SK-N-MC (cell line): Measurements from ENCODE around the gene SBNO2.

Source experiments
- DNase-seq: peaks from one replicate; pipeline ENCODE4 v3.0.0-alpha.2; 2011; ENCODE audit warnings: low read depth, low spot score
- H3K27ac ChIP-seq: fragments of 200-600 bp; sonication (generic); 2 replicates; pipeline ENCODE4 v1.5.1; 2016; ENCODE audit warnings: mixed run types
- H3K36me3 ChIP-seq: fragments of 200-600 bp; sonication (generic); 2 replicates; pipeline ENCODE4 v1.6.1; 2017; ENCODE audit warnings: antibody characterized with exemption, low read length, mixed read lengths; ENCODE audit not compliant: insufficient read depth
- H3K4me3 ChIP-seq: fragments of 200-600 bp; sonication (generic); 2 replicates; pipeline ENCODE4 v1.5.1; 2016
- H3K9ac ChIP-seq: fragments of 200-600 bp; sonication (generic); 2 replicates; pipeline ENCODE4 v1.8.0; 2017; ENCODE audit warnings: mixed run types, mixed read lengths; ENCODE audit not compliant: insufficient read length
- H3K9me3 ChIP-seq: fragments of 200-600 bp; sonication (generic); 2 replicates; pipeline ENCODE4 v1.6.1; 2017; ENCODE audit warnings: low read depth, mild to moderate bottlenecking, antibody characterized with exemption, low read length, moderate library complexity, mixed read lengths
- EZH2 ChIP-seq: fragments of 200-600 bp; sonication (generic); IDR thresholded peaks from one replicate; pipeline ENCODE4 v1.6.1; 2017; ENCODE audit warnings: antibody characterized with exemption
- FOXP2 ChIP-seq: optimal IDR thresholded peaks from 2 replicates; pipeline ENCODE3; 2011; ENCODE audit warnings: mild to moderate bottlenecking, moderate library complexity; ENCODE audit not compliant: insufficient read depth; ENCODE audit errors: extremely low read length, control extremely low read depth
- POLR2AphosphoS5 ChIP-seq: IDR thresholded peaks from 2 replicates; pipeline ENCODE4 v1.6.1; 2012; ENCODE audit warnings: mild to moderate bottlenecking, low read depth, low read length, borderline replicate concordance

SBNO2 gene

DNA sequence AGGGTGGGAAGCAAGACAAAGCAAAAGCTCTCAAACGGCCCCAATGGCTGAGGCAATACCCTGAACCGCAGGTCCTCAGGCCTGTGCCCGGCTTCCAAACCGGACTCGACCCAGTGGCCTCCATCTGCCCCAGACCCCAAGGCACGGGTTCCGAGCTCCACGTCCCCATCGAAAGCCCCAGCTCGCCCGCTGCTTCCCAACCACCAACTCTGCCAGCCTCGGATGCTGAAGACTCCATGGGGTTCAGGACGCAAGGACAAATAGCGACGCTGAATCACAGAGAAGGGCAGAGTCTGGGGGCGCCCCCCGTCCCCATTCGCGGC lies 79.5 kb downstream of the SBNO2 start:
- Histone ChIP-seq H3K36me3 (peaks cover 23% of the 10 kb centered on the region; the same call in 1 of the 2 replicates), H3K9ac (peak overlapping the region; percentile 97), H3K4me3 (peak overlapping the region; percentile 91), H3K9me3 (no peaks in the 10 kb centered on the region), H3K27ac (no peak overlapping the region)
- no peak for DNase-seq
- TF ChIP-seq FOXP2: no peak

DNA sequence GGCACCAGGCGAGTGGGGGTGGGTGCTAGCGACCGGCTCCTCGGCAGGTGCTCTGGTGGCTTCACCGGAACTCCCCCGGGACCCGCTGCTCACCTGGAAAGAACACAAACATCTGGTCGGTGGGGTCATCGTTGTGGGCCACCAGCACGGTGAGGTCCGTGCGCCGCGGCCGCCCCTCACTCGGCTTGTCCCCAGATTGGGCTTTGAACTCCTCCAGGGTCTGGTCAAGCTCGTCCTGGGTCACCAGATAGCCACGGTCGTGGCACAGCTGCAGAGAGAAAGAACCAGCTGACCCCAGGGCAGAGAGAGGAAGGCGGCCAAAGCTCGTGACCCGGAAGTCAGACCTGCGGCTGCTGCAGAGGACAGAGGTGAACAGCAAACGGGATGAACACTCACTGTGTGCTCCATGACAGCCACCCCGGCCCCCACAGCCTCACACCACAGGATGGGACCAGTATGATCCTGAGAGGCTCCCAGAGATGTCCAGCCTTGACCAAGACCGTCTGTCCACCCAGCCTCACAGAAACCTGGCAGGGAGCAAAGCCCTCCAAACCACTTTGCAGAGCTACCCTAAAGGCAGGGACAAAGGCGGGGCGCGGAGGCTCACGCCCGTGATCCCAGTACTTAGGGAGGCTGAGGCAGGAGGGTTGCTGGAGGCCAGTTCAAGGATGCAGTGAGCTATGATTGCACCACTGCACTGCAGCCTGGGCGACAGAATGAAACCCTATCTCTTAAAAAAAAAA lies 80.1 kb downstream of the SBNO2 start:
- Histone ChIP-seq H3K27ac (no peak overlapping the region), H3K36me3 (peaks cover 25% of the 10 kb centered on the region; the same call in 1 of the 2 replicates), H3K4me3 (peak overlapping the region; percentile 91), H3K9ac (peak overlapping the region; percentile 97), H3K9me3 (no peaks in the 10 kb centered on the region)
- DNase-seq: no peak
- TF ChIP-seq EZH2: no peak
- no peak for TF ChIP-seq FOXP2
- no peak for TF ChIP-seq POLR2AphosphoS5

DNA sequence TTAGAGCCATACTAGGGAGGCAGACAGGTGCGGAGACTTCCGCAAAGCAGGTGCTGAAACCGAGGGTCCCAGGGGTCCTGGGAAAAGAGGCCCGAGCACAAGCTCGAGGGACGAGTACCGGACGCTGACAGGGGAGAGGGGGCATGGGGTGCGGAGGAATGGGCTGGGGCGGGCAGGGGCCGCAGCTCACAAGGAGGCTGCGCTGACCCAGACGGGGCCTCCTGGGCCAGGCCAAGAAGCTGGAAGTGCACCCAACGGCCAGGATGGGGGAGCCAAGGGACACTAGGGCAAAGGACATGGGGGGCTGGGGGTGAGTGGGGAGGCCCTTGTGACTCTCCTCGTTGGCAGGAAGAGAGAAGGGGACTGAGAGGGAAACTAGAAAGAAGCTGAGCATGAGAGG lies 80.7 kb downstream of the SBNO2 start:
- H3K4me3 ChIP-seq: no peak overlapping the region

DNA sequence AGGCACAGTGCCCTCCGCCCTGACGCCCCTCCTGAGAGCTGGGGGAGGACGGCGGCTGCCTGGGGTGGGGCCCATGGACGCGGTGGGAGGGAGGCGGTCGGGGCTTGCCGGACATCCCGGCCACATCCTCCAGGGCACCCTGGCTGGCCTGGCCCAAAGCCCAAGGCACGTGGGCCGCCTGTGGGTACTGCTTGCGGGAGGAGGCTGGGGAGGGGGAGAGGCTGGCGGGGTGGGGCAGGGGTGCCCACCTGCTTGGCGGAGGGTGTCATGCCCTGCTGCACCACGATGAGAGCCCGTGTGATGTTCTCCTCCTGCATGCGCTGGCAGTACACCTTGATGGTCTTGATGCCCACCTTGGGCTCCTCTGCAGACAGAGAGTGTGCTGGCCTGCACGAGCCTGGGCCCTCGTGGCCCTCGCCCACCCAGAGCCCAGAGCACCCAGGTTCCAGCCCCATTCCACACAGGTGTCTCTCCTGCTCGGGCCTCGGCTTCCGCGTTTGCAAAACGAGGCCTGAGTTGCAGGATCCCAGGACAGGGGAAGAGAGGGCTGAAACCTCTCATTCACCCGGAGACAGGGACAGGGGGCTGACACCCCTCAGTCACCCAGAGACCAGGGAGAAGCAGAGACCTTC lies 82.4 kb downstream of the SBNO2 start:
- TF ChIP-seq FOXP2: no peak
- no peak for TF ChIP-seq POLR2AphosphoS5
- TF ChIP-seq EZH2: no peak
- no peak overlapping the region for H3K4me3 ChIP-seq
- H3K36me3 ChIP-seq: peaks cover 34% of the 10 kb centered on the region; the same call in 1 of the 2 replicates

More for the DNA sequence above, 80.7 kb downstream of the SBNO2 start:
- peaks cover 28% of the 10 kb centered on the region; the same call in 1 of the 2 replicates for H3K36me3 ChIP-seq
- TF ChIP-seq EZH2 (no peak), POLR2AphosphoS5 (no peak), FOXP2 (no peak)
- H3K9me3 ChIP-seq: no peaks in the 10 kb centered on the region
- H3K27ac ChIP-seq: no peak overlapping the region
- no peak overlapping the region for H3K9ac ChIP-seq
- no peak for DNase-seq

DNA sequence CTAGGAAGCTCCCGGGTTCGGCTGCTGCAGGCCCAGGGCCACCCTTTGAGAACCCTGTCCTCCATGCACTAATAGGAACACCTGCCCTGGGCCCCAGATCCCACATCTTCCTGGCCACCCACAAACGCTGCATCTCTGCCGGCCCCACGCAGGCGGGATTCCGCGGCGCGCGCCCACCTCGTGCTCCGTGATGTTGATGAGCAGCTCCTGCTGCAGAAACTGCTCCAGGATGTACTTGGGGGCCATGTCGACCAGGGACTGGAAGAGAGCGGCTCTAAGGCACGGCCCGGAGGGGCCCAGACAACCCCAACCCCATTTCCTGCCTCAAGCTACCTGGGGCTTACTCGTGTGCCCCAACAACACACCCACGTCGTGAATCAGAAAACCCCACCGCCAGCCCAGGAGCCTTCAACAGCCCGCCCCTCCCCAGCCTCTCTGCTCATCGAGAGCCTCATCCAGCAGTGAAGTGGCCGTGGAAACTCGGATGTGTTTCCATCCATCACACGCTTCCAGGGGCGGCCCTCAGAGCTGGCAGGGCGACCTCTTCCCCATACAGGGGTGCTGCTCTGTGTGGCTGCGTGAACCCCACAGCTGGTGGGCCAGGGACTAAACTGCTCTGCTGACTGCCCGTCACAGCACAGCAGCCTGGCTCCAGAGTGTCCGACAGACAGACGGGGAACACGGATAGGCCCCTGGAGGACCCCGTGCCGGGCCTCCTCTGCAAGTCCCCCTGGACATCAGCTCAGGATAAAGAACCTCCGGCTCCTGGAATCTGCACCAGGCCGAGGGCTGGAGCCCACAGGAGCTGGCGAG lies 83.1 kb downstream of the SBNO2 start:
- Histone ChIP-seq H3K9ac (no peak overlapping the region), H3K4me3 (no peak overlapping the region), H3K9me3 (no peaks in the 10 kb centered on the region), H3K36me3 (peaks cover 34% of the 10 kb centered on the region; the same call in 1 of the 2 replicates), H3K27ac (no peak overlapping the region)
- DNase-seq: no peak
- TF ChIP-seq EZH2: no peak
- TF ChIP-seq POLR2AphosphoS5: no peak
- TF ChIP-seq FOXP2: no peak

More for the DNA sequence above, 82.4 kb downstream of the SBNO2 start:
- H3K9me3 ChIP-seq: no peaks in the 10 kb centered on the region
- H3K27ac ChIP-seq: no peak overlapping the region
- DNase-seq: no peak
- H3K9ac ChIP-seq: no peak overlapping the region

DNA sequence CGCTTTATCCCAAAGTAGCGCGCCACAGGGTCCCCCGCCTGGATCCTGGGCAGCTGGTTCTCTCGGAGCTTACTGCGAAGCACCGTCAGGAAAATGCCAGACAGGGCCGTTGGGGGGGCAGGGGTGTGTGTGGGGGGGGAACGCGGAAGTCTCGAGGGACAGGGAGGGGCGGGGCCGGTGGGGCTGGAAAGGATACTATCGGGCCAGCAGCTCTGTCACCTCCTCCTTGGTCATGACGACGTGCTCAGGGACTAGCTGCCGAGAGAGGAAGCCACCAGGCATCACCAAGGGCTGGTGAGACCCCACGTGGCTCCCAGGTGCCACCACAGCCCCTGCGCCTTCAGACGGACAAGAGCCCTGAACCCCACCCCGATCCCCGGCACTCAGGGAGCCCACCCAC lies 84.2 kb downstream of the SBNO2 start:
- no peak overlapping the region for H3K4me3 ChIP-seq
- no peak for DNase-seq
- H3K9me3 ChIP-seq: no peaks in the 10 kb centered on the region
- H3K36me3 ChIP-seq: peaks cover 34% of the 10 kb centered on the region; the same call in 1 of the 2 replicates
- no peak overlapping the region for H3K27ac ChIP-seq
- no peak overlapping the region for H3K9ac ChIP-seq
- TF ChIP-seq FOXP2 (no peak), POLR2AphosphoS5 (no peak), EZH2 (no peak)

DNA sequence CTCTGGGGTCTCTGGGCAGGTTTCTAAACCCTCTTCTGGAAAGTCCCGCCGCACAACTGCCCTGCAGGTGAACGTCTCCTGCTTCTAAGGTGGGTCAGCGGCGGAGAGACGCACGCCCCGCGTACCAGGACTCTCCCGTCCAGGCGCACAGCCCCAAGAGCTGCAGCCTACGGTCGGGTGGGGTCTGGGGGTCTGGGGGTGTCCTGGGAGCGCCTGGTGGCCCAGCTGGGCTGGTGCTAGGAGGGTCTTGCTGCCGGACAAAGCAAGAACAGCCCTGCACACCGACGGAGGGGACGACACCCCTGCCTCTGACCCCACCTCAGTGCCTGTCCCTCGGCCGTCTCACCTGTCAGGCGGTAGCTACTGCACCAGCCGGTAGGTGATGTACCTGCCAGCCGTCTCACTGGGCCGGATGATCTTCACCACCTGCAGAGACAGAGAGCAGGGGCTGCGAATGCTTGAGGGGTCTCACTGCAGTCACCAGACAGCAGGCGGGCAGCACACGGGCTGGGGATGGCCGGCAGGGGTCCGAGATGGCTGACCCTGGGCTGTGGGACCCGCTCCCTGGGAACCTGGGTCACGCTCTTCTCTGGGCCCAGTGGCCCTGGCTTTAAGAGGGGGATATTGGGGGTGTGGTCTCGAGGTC lies 84.8 kb downstream of the SBNO2 start:
- H3K4me3 ChIP-seq: no peak overlapping the region
- no peak overlapping the region for H3K9ac ChIP-seq
- H3K9me3 ChIP-seq: no peaks in the 10 kb centered on the region
- no peak for DNase-seq
- peaks cover 34% of the 10 kb centered on the region; the same call in 1 of the 2 replicates for H3K36me3 ChIP-seq
- TF ChIP-seq POLR2AphosphoS5 (0 out of 2 replicates have a peak, but pooled peaks have one; percentile 10), EZH2 (no peak), FOXP2 (no peak)
- H3K27ac ChIP-seq: no peak overlapping the region
